K562 (cell line): ENCODE data around the gene BRMS1. TPM values are rescaled to one million over a fixed set of nuclear protein-coding genes. Genes with fewer than 3 reads are reported as not detected.

Experiments
- KLF6 ChIP-seq: fragments of 250-450 bp; sonication (Bioruptor Pico); IDR thresholded peaks from 2 replicates; pipeline ENCODE4 v1.4.0; 2020; ENCODE audit warnings: mild to moderate bottlenecking, moderate library complexity, borderline replicate concordance
- MAZ ChIP-seq, 2 experiments: fragments of 450-650 bp in 1 of 2; sonication (generic) in 1 of 2; formaldehyde crosslinking; IDR thresholded peaks in 1 of 2; conservative IDR thresholded peaks in 1 of 2; 2 replicates each; pipeline versions ENCODE4 v1.4.0 to v1.5.0; 2020; ENCODE audit warnings: mild to moderate bottlenecking in 1 of 2, missing genetic modification reagents in 1 of 2
- MYNN ChIP-seq, 2 experiments: sonication (generic); formaldehyde crosslinking in 1 of 2; IDR thresholded peaks; 2 replicates each; pipeline versions ENCODE4 v1.5.0 to v1.6.1; 2016 to 2020; ENCODE audit warnings: antibody characterized with exemption in 1 of 2, missing genetic modification reagents in 1 of 2
- POLR2A ChIP-seq: fragments of 450-650 bp; conservative IDR thresholded peaks from 2 replicates; pipeline ENCODE4 v1.6.1; 2016
- RBM17 ChIP-seq: fragments of 200-400 bp; formaldehyde crosslinking; IDR thresholded peaks from 2 replicates; pipeline ENCODE4 v1.6.1; 2017; ENCODE audit warnings: low read depth, mild to moderate bottlenecking, low read length, borderline replicate concordance
- SPI1 ChIP-seq: IDR thresholded peaks from 2 replicates; pipeline ENCODE4 v1.6.1; 2011; ENCODE audit warnings: low read depth, low read length, control low read depth, borderline replicate concordance
- SRF ChIP-seq, 2 experiments: fragments of 250-450, 450-650 bp in 1 of 2; sonication (Bioruptor Pico) in 1 of 2; sonication (generic) in 1 of 2; formaldehyde crosslinking; IDR thresholded peaks; 2 replicates each; pipeline versions ENCODE4 v1.5.0 to v1.5.1; 2020 to 2022; ENCODE audit warnings: mild to moderate bottlenecking in 1 of 2, missing genetic modification reagents in 1 of 2
- ZC3H4 ChIP-seq: sonication (generic); formaldehyde crosslinking; IDR thresholded peaks from 2 replicates; pipeline ENCODE4 v1.9.0; 2021; ENCODE audit warnings: missing genetic modification reagents, borderline replicate concordance
- polyA plus RNA-seq, 8 experiments: library from polyadenylated mRNA; depleted of rRNA in 4 of 8; stranded (reverse) in 5 of 8; unstranded in 3 of 8; fragments of >200 nt; fragmentation: Nextera tagmentation in 2 of 8; fragmentation: Illumina TruSeq in 1 of 8; extraction: Ambion mirVana in 2 of 8; extraction: Trizol in 1 of 8; gene quantifications; 2 replicates each; pipeline versions ENCODE4 v1.2.1 to v1.2.3, GENCODE V29; 2011 to 2014; ENCODE audit warnings: inconsistent platforms in 1 of 8, missing spikeins in 1 of 8
- total RNA-seq, 7 experiments: library from RNA; depleted of rRNA in 6 of 7; stranded (reverse); fragments of >200 nt in 6 of 7; fragmentation: Illumina TruSeq in 2 of 7; extraction: Trizol in 2 of 7; gene quantifications; 2 replicates each; pipeline versions ENCODE4 v1.2.1 to v1.2.3, GENCODE V29; 2011 to 2021; ENCODE audit warnings: low replicate concordance in 1 of 7
- TF ChIP-seq, protein P1 (sequence below): fragments of 450-650 bp; IDR thresholded peaks from 2 replicates; pipeline ENCODE4 v1.6.1; 2014; ENCODE audit warnings: low read depth, mild to moderate bottlenecking, moderate library complexity, borderline replicate concordance

The BRMS1 gene
- total and polyA plus RNA-seq, 9 of the 15 experiments (the other 6 are each of a cell fraction or from before 2014, with no cell fraction given) = 2.2 to 78.8 (median 33.4) TPM

DNA sequence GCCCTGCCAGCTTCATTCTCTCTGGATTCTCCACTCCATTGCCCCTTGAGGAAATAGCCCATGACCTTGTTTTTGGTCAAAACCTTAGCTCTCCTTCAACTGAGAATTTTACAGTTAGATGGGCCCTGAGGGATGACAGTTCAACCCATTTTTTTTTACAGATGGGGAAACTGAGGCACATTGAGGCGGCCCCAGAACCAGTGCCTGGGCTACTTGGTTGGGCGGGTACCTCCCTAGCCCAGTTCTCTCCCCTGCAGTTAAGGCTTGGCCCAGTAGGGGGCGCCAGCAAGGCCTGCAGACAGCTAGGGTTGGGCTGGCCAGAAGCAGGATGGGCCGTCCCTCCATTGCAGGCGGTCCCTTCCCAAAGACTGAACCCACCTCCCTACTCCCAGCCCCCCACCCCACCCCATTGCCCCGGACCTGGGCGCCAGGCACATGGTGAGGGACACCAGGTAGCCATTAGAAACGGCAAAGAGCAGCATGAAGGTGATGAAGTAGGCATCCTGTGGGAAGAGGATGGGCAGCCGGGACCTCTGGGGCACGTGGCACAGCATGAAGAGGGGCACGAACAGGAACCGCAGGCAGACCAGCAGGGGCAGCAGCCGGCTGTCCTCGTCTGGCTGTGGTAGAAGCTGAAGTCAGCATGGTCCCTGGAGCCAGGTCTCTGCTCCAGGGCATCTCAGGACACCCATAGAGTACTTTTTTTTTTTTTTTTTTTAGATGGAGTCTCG lies 19.1 kb upstream of the BRMS1 start (continued):
- TF ChIP-seq, protein P1, sequence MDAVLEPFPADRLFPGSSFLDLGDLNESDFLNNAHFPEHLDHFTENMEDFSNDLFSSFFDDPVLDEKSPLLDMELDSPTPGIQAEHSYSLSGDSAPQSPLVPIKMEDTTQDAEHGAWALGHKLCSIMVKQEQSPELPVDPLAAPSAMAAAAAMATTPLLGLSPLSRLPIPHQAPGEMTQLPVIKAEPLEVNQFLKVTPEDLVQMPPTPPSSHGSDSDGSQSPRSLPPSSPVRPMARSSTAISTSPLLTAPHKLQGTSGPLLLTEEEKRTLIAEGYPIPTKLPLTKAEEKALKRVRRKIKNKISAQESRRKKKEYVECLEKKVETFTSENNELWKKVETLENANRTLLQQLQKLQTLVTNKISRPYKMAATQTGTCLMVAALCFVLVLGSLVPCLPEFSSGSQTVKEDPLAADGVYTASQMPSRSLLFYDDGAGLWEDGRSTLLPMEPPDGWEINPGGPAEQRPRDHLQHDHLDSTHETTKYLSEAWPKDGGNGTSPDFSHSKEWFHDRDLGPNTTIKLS = no peak
- TF ChIP-seq POLR2A = peak; percentile 47; the same call in 1 of the 2 replicates
- TF ChIP-seq MAZ (CRISPR knock-in tag; conservative IDR thresholded peaks at IDR 0.05 in 1 of 2, IDR thresholded peaks at IDR 0.05 in 1 of 2) = peak in 1 of 2 experiments; percentile 32; a peak in 1 of 4 replicates
- TF ChIP-seq RBM17 = no peak
- TF ChIP-seq SRF (CRISPR knock-in tag; IDR thresholded peaks at IDR 0.05) = peak in 1 of 2 experiments; percentile 64; a peak in 1 of 4 replicates
- peak; percentile 68; the same call in 1 of the 2 replicates for TF ChIP-seq MYNN (IDR thresholded peaks at IDR 0.05)
- no peak for TF ChIP-seq MYNN (CRISPR knock-in tag; IDR thresholded peaks at IDR 0.05)
- TF ChIP-seq SPI1 = no peak
- no peak for TF ChIP-seq KLF6 (CRISPR knock-in tag)
- no peak for TF ChIP-seq ZC3H4 (CRISPR knock-in tag)
- TF ChIP-seq, all 486 proteins: peak for 24
